Tibial nerve (tissue), 4 donors: ENCODE measurements around the gene ZNF776. TPM values are rescaled to one million over a fixed set of nuclear protein-coding genes. Genes with fewer than 3 reads are reported as not detected.

Experiments
- DNase-seq, 2 donors: peaks; one replicate each; pipeline ENCODE4 v3.0.0-alpha.2; 2019; ENCODE audit warnings: low spot score in 2 of 2
- H3K27ac ChIP-seq, 4 donors: fragments of 200-600 bp; sonication (generic) in 3 of 4; one replicate each; pipeline ENCODE4 v1.5.1; 2017 to 2019; ENCODE audit warnings: mild to moderate bottlenecking in 1 of 4
- H3K27me3 ChIP-seq, 2 donors: fragments of 200-600 bp; sonication (generic) in 1 of 2; one replicate each; pipeline versions ENCODE4 v1.5.1 to v1.6.0; 2017 to 2019
- H3K36me3 ChIP-seq, 3 donors: fragments of 200-600 bp; sonication (generic); one replicate each; pipeline ENCODE4 v1.5.1; 2018 to 2019
- H3K4me1 ChIP-seq, 4 donors: fragments of 200-600 bp; sonication (generic) in 3 of 4; one replicate each; pipeline ENCODE4 v1.5.1; 2017 to 2019
- H3K4me3 ChIP-seq, 4 donors: fragments of 200-600 bp; sonication (generic) in 3 of 4; one replicate each; pipeline ENCODE4 v1.5.1; 2017 to 2019; ENCODE audit warnings: mild to moderate bottlenecking in 1 of 4, moderate library complexity in 1 of 4
- H3K9me3 ChIP-seq, 4 donors: fragments of 200-600 bp; sonication (generic) in 3 of 4; one replicate each; pipeline ENCODE4 v1.5.1; 2017 to 2019
- EP300 ChIP-seq, 2 donors: sonication (generic); formaldehyde crosslinking; IDR thresholded peaks; one replicate each; pipeline ENCODE4 v1.6.1; 2017; ENCODE audit warnings: antibody characterized with exemption in 2 of 2, mild to moderate bottlenecking in 1 of 2
- POLR2A ChIP-seq, 2 donors: fragments of 450-650 bp; IDR thresholded peaks; one replicate each; pipeline ENCODE4 v1.6.1; 2017; ENCODE audit warnings: antibody characterized with exemption in 2 of 2, mild to moderate bottlenecking in 2 of 2, moderate library complexity in 2 of 2
- whole genome bisulfite sequencing, 2 donors: methylation state at CpG; one replicate each; pipeline ENCODE4 v1.1.5; 2018; 5-methylcytosine and 5-hydroxymethylcytosine counted together
- total RNA-seq, 4 donors: library from RNA; depleted of rRNA; stranded (reverse); fragments of >200 nt; gene quantifications; one replicate each; pipeline ENCODE4 v1.1.0, GENCODE V29; 2016
- TF ChIP-seq, protein P1 (sequence below), 5 experiments: fragments of 200-600 bp in 3 of 5; fragments of 450-650 bp in 2 of 5; sonication (generic) in 3 of 5; IDR thresholded peaks; one replicate each; pipeline ENCODE4 v1.5.1; 2016 to 2019; ENCODE audit warnings: antibody characterized with exemption in 5 of 5, mild to moderate bottlenecking in 3 of 5, moderate library complexity in 2 of 5

ZNF776 gene
- total RNA-seq, 4 donors from 2014 or later = 10.8 to 18.4 (median 12.6) TPM

- H3K4me3 ChIP-seq = no peak overlapping the region
- no peak overlapping the region for H3K27ac ChIP-seq
- WGBS, 2 donors = 97 to 99% methylated on average over 4 of the region's 4 CpGs
- TF ChIP-seq EP300 (IDR thresholded peaks at IDR 0.05) = no peak
- TF ChIP-seq, protein P1, sequence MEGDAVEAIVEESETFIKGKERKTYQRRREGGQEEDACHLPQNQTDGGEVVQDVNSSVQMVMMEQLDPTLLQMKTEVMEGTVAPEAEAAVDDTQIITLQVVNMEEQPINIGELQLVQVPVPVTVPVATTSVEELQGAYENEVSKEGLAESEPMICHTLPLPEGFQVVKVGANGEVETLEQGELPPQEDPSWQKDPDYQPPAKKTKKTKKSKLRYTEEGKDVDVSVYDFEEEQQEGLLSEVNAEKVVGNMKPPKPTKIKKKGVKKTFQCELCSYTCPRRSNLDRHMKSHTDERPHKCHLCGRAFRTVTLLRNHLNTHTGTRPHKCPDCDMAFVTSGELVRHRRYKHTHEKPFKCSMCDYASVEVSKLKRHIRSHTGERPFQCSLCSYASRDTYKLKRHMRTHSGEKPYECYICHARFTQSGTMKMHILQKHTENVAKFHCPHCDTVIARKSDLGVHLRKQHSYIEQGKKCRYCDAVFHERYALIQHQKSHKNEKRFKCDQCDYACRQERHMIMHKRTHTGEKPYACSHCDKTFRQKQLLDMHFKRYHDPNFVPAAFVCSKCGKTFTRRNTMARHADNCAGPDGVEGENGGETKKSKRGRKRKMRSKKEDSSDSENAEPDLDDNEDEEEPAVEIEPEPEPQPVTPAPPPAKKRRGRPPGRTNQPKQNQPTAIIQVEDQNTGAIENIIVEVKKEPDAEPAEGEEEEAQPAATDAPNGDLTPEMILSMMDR (IDR thresholded peaks at IDR 0.05) = no peak
- no peak for TF ChIP-seq POLR2A (IDR thresholded peaks at IDR 0.05)
- DNase-seq = no peak
- H3K9me3 ChIP-seq = peaks cover 3 to 100% (median 51%) of the 10 kb centered on the region in 4 donors
- H3K36me3 ChIP-seq = peaks cover 0 to 100% (median 45%) of the 10 kb centered on the region in 3 donors
- H3K27me3 ChIP-seq = no peaks in the 10 kb centered on the region
- no peaks in the 10 kb centered on the region for H3K4me1 ChIP-seq
Observed at GRCh38 chr19:57778336-57778735, 31.7 kb downstream of the ZNF776 start.

GRCh38 chr19:57779220-57779845, 32.7 kb downstream of the ZNF776 start:
- H3K4me3 ChIP-seq = no peak overlapping the region
- no peaks in the 10 kb centered on the region for H3K4me1 ChIP-seq
- H3K27ac ChIP-seq = no peak overlapping the region
- TF ChIP-seq, protein P1 (IDR thresholded peaks at IDR 0.05) = no peak
- TF ChIP-seq EP300 (IDR thresholded peaks at IDR 0.05) (no peak), POLR2A (IDR thresholded peaks at IDR 0.05) (no peak)
- H3K36me3 ChIP-seq = peaks cover 0 to 99% (median 45%) of the 10 kb centered on the region in 3 donors
- peaks cover 3 to 100% (median 51%) of the 10 kb centered on the region in 4 donors for H3K9me3 ChIP-seq
- H3K27me3 ChIP-seq = no peaks in the 10 kb centered on the region
- WGBS, 2 donors = 96 to 98% methylated on average over 10 of the region's 10 CpGs
- no peak for DNase-seq

DNA sequence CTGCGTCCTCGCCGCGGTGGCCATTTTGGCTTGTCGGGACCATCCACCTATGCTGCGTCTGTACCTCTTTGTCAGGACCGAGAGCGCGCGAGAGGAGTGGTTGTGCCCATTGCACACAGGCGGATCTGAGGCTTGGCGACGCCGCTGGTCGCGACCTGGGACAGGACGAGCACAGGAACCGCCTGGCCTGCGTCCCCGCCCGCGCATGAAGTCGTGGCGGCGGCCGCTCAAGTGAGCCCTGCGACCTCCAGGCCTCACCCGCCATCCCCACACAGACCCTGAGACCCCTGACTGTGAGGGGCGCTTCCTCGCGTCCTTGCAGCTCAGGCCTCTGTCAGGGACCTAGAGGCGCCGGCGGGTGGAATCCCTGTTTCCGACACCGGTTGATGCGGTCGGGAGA, 39.7 kb downstream of the ZNF776 start:
- no peak for DNase-seq
- H3K4me3 ChIP-seq = no peak overlapping the region
- no peak overlapping the region for H3K27ac ChIP-seq
- H3K27me3 ChIP-seq = no peaks in the 10 kb centered on the region
- TF ChIP-seq, protein P1 (IDR thresholded peaks at IDR 0.05) = no peak
- TF ChIP-seq EP300 (IDR thresholded peaks at IDR 0.05) (no peak), POLR2A (IDR thresholded peaks at IDR 0.05) (no peak)
- 95% methylated on average over 35 to 38 of the region's 38 CpGs for WGBS, 2 donors
- peaks cover 0 to 98% (median 38%) of the 10 kb centered on the region in 4 donors for H3K9me3 ChIP-seq
- H3K36me3 ChIP-seq = peaks cover 0 to 96% (median 2%) of the 10 kb centered on the region in 3 donors
- H3K4me1 ChIP-seq = no peaks in the 10 kb centered on the region

DNA sequence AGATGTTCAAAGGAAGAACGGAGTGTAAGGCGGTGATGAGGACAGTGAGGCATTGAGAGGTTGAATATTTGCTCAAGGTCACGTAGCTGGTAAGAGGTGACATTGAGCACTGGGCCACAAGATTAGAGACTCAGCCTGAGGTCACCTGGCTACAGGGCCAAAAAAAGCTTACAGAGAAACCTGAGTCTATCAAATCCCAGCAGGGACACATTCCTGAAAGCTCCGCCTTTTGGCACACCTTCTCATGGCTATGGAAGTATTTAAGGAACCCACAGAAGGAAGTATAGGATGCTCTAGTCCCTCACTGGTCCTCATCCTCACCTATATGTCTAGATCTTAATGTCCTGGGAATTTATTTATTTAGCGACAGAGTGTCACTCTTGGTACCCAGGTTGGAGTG, 40.3 kb downstream of the ZNF776 start:
- TF ChIP-seq, protein P1 (IDR thresholded peaks at IDR 0.05) = no peak
- TF ChIP-seq EP300 (IDR thresholded peaks at IDR 0.05) (no peak), POLR2A (IDR thresholded peaks at IDR 0.05) (no peak)
- 95 to 98% methylated on average over 5 of the region's 5 CpGs for WGBS, 2 donors
- no peak for DNase-seq
- Histone ChIP-seq H3K9me3 (peaks cover 0 to 97% (median 34%) of the 10 kb centered on the region in 4 donors), H3K4me1 (no peaks in the 10 kb centered on the region), H3K27me3 (no peaks in the 10 kb centered on the region), H3K4me3 (no peak overlapping the region), H3K27ac (no peak overlapping the region), H3K36me3 (peaks cover 0 to 96% (median 0%) of the 10 kb centered on the region in 3 donors)

- Histone ChIP-seq H3K9me3 (peaks cover 0 to 97% (median 29%) of the 10 kb centered on the region in 4 donors), H3K27ac (no peak overlapping the region), H3K27me3 (no peaks in the 10 kb centered on the region), H3K4me1 (no peaks in the 10 kb centered on the region), H3K36me3 (peaks cover 0 to 96% (median 0%) of the 10 kb centered on the region in 3 donors), H3K4me3 (no peak overlapping the region)
- TF ChIP-seq, protein P1 (IDR thresholded peaks at IDR 0.05) = no peak
- TF ChIP-seq POLR2A (IDR thresholded peaks at IDR 0.05) (no peak), EP300 (IDR thresholded peaks at IDR 0.05) (no peak)
- DNase-seq = no peak
Observed at GRCh38 chr19:57788114-57788692, 41.6 kb downstream of the ZNF776 start.
